Skeletal muscle cell (primary cell): Measurements from ENCODE around the gene DPEP2NB.
A peak's percentile ranks its signal among the peaks of the same experiment; 100 is the strongest.
"Not testable (repeated sequence)": the region's sequence is repeated elsewhere in the genome, so short reads cannot be mapped to it uniquely, and the experiment has no call there.

Source experiments
- DNase-seq: peaks from one replicate; pipeline ENCODE4 v3.0.0-alpha.2; 2010; ENCODE audit warnings: low read depth
- H3K4me3 ChIP-seq: 2 replicates; pipeline ENCODE4 v1.5.1; 2011; ENCODE audit warnings: low read depth, mild to moderate bottlenecking, control low read depth, low read length, moderate library complexity

Gene DPEP2NB

DNA sequence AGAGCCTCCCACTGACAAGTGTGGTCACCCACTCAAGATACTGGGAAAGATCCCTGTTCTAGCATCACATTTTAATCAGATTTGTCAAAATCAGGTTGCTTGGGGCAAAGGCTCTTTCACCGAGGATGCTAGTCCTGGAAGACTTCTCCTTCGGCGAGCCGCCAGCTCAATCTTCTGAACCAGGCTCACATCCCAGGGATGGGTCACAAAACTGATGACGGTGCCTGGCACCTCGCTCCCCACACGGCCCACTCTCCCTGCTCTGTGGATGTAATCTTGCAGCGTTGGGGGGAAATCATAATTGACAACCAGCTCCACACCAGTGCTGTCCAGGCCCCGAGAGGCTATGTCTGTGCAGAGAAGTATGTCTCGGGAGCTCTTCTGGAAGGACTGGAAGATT lies 5.8 kb upstream of the DPEP2NB start:
- no peak overlapping the region for H3K4me3 ChIP-seq
- no peak for DNase-seq

- no peak overlapping the region for H3K4me3 ChIP-seq
- DNase-seq, result no peak
Measured at GRCh38 chr16:68019167-68019680, 3.5 kb upstream of the DPEP2NB start.

- H3K4me3 ChIP-seq, result no peak overlapping the region
- DNase-seq, result no peak
Measured at GRCh38 chr16:68013440-68013839, 2.3 kb downstream of the DPEP2NB start.

GRCh38 chr16:68009872-68010271 lies 5.8 kb downstream of the DPEP2NB start:
- not testable (repeated sequence) for DNase-seq

GRCh38 chr16:68009157-68009735 lies 6.5 kb downstream of the DPEP2NB start:
- DNase-seq, result no peak

More at GRCh38 chr16:68009872-68010271, 5.8 kb downstream of the DPEP2NB start:
- H3K4me3 ChIP-seq, result not testable (repeated sequence)

GRCh38 chr16:68005786-68006286 lies 9.9 kb downstream of the DPEP2NB start:
- no peak overlapping the region for H3K4me3 ChIP-seq
- DNase-seq, result no peak

More at GRCh38 chr16:68009157-68009735, 6.5 kb downstream of the DPEP2NB start:
- H3K4me3 ChIP-seq, result no peak overlapping the region

DNA sequence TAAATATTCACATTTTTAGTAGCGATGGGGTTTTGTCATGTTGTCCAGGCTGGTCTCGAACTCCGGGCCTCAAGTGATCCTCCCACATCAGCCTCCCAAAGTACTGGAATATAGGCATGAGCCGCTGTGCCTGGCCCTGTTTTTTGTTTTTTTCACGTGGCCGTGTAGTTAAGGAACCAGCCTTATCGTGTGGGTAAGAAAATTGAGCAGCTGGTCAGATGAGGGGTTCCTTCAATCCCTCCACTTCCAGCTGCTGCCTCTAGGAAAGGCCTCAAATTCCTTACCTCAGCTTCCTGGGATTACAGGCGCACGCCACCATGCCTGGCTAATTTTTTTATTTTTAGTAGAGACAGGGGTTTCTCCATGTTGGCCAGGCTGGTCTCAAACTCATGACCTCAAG lies 10.5 kb downstream of the DPEP2NB start:
- H3K4me3 ChIP-seq, result no peak overlapping the region
- no peak for DNase-seq

DNA sequence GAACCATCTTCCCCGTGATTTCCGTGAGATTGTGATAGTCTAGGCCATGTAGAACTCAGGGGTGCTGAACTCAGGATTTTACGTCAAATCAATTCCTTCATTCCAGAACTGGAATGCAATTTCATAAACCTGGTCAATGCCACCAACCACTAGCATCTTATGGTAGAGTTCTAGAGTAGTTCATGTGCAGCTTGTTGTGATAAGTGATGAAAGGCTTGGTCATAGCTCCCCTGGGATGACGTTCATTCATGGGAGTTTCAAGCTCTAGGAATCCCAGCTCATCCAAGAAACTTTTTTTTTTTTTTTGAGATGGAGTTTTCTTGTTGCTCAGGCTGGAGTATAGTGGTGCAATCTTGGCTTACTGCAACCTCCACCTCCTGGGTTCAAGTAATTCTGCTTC lies 12.7 kb downstream of the DPEP2NB start:
- peak; percentile 50 for DNase-seq
- no peak overlapping the region for H3K4me3 ChIP-seq

DNA sequence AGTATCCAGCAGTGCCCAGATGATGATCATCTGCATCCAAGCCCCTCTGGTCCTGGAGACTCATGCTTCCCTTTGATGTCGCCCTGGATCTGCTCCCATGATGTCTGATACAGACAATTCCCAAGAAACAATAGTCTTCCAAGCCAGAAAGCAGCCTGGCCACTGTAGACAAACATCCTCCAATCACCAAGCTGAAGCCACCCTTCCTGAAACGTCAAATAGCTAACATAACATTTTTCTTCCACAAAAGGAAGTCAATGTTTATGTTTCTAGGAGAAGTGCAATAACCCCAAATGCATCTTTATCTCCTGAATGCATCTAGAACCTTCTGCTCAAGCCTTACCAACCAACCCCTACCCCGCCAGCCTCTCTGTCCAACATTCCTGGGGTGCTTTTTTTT lies 15.3 kb downstream of the DPEP2NB start:
- no peak overlapping the region for H3K4me3 ChIP-seq
- DNase-seq, result no peak

GRCh38 chr16:67999985-68000384 lies 15.7 kb downstream of the DPEP2NB start:
- H3K4me3 ChIP-seq, result no peak overlapping the region
- DNase-seq, result no peak

GRCh38 chr16:67998779-67999688 lies 16.7 kb downstream of the DPEP2NB start, which contains the start of gene DPEP2:
Gene DPEP2 (minus strand): TSS chr16:67999484. CDS start chr16:67993212, 6,272 bp downstream.
- H3K4me3 ChIP-seq, DNase-seq: not testable (repeated sequence)

- H3K4me3 ChIP-seq, DNase-seq: not testable (repeated sequence)
Measured at GRCh38 chr16:67998231-67998778, 17.4 kb downstream of the DPEP2NB start.

GRCh38 chr16:67996666-67997065 lies 19.0 kb downstream of the DPEP2NB start:
- H3K4me3 ChIP-seq, result no peak overlapping the region
- no peak for DNase-seq

GRCh38 chr16:67995423-67995822 lies 20.3 kb downstream of the DPEP2NB start:
- H3K4me3 ChIP-seq, result no peak overlapping the region
- no peak for DNase-seq

DNA sequence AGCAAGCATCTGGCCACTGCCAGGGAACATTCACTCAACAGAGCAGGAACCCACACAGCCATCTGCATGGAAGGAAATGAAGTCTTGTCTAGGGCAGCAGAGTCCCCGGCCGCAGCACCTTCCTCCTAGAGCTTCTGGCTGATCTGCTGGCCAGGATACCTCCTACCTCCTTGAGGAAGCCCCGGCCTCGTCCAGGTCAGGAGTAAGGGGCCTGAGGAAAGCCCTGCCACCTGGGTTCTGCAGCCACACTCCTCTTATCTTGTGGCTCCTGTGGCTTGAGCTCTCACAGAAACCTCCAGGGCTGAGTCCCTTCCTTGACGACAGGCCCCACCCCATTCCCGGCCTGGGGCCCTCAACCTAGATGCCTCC lies 21.7 kb downstream of the DPEP2NB start:
- H3K4me3 ChIP-seq, DNase-seq: not testable (repeated sequence)

GRCh38 chr16:67993207-67994039 lies 22.3 kb downstream of the DPEP2NB start:
- DNase-seq, result peak; percentile 6
- peak overlapping the region; percentile 31 for H3K4me3 ChIP-seq

DNA sequence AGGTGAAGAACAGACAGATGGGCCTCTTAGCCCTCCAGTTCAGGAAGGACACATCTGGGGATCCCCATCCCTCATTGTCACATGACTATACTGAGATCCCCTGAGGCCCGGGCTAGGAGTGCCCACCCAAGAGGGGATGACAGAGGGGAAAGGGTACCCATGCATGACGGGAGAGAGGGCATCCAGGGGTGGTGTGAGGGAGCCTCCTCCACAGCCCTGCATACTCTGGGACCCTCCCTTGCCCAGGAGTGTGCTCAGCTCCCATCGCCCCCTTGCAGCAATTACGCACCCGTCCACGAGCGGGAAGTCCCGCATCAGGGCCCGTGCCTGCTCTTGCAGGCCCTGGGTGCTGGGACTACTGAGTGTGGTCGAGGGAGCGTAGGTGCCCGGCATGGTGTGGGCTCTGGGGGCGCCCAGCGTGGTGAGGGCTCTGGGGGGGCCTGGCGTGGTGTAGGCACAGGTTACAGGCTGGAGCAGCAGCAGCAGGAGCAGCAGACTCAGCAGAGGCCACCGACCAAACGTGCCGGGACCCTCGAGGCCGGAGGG lies 23.0 kb downstream of the DPEP2NB start:
- no peak for DNase-seq

DNA sequence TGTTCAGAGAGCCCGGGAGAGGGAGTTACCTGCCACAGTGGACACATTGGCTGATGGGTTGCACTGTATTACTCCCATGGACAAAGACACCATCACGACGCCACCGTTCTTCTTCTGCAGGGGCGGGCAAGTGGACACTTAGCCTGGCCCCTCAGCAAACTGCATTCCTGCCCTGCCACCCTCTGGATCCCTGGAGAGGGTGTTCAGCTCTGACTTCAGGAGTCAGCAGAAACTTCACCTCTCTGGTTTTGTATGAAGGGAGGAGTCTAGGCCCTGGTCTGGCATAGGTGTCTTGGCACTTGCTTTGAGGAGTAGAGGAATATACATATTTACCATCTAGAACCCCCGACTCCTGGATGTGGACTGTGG lies 25.7 kb downstream of the DPEP2NB start:
- no peak for DNase-seq
- no peak overlapping the region for H3K4me3 ChIP-seq

More for the DNA sequence above, 23.0 kb downstream of the DPEP2NB start:
- H3K4me3 ChIP-seq, result no peak overlapping the region
